Measurements from ENCODE around the gene ZNF217.
"Not testable (repeated sequence)": the region's sequence is repeated elsewhere in the genome, so short reads cannot be mapped to it uniquely, and the experiment has no call there.

ZNF217 gene

GRCh38 chr20:53582251-53582570 is 11.4 kb downstream of the ZNF217 start:
- DNase-seq (ENCODE audit: low read depth): no peak

DNA sequence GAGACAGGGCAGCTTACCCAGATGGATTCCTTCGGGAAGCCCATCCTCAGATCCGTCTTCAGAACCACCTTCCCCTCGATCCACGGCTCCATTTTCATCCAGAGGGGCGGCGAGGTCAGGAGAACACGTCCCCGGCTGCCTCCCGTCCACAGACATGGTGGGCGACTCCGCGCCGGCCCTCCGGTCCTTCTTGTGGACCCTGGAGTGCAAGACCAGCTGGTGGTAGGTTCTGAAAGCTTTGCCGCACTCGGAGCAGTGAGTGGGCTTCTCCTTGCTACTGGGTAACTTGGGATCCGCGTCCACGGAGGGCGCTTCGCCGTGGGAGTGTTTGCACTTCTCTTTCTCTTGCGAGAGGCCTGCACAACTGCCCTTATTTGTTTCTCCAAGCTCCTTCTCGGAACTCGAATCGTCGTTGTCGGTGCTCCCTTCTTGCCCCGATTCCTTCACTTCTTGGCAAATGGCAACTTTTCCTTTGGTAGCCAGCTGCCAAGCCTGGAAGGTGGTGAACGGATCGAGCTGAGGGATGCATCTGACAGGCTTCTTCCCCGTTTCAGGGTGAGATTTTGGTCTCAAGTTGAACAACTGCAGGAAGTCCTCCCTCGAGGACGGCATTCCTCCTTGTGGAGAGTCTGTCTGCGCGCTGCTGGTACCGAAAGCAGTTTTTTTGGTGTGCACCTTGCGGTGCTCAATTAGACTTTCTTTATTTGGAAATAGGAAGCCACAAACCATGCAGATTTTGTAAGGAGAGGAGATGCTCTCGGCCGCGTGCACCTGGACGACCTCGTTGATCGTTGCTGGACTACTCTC is 12.0 kb downstream of the ZNF217 start:
- no peak for DNase-seq (ENCODE audit: low read depth)

DNA sequence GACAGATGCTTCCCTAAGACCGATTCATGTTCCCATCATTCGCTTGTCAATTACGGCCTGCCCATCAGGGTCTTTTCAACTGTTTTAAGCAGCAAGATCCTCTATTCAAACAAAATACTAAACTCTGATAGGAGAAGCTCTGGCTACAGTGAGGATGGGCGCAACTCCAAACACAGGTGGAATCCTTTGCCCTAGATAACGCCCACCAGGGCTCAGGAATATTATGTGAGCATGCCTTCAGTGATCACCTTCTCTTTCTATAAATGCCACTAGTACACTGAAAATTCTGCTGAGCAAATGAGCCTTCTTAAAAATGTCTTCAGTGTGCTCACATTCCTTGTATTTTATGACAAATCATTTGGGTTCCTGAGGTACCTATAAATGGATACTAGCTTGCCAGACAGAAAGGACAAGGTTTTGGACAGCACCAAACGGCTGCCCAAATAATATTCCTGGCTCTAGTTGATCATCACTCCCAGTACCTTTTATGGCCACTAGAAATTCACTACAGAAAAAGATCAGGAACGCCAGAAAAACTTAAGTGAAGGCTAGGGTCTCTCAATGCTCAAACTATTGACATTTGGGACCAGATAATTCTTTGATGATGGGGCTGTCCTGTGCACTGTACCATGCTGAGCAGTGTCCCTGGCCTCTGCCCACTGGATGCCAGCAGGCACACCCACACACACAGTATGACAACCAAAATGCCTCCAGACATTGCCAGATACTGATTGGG is 13.1 kb downstream of the ZNF217 start:
- DNase-seq (ENCODE audit: low read depth): no peak

DNA sequence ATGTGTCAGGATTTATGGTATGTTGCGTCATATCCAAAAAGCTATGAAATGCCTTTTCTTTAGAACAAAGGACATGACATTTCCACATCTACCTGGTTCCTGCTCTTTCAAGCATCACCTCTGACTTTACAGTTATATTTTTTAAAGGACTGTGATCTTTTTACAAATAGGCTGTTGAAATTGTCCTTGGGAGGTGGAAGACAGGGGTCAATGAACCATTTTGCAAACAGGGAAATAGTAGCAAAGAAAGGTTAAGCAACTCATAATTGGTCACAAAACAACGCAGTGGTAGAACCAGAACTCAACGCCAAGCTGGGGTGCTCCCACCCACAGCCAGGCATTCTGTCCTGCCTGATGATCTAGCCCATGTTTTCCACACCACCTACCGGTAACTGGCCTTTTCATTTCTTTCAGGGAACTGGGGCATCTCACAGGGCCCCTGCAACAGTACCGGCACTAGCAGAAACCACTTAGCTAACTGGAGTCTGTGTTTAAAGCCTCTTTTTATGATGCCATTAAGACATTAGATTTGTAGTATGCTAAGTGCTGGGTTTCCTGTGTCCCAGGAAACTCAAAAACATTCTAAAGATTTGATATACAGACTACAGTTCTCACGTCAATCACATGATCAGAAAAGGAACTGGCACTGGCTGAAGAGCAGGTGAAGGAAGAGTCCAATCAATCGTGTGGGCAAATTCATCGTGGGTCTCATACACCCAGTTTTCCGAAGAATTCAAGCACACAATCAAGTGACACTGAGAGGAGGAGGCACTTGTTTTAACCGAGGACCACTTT is 13.9 kb downstream of the ZNF217 start:
- DNase-seq (ENCODE audit: low read depth): peak; percentile 72

DNA sequence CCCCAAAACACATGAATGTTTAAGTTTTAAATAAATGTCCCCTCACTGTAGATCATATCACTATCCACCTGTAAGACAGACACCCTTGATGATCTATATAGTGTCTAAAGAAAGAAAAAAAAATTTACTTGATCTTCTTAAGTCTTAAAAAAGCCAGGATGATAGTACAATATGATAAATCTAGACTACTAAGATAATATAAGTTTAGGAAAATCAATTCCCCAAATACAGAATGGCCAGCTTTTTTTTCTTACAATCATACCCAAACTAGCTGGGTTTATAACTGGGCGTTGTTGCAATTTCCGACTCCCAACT is 14.4 kb downstream of the ZNF217 start:
- DNase-seq (ENCODE audit: low read depth): no peak

DNA sequence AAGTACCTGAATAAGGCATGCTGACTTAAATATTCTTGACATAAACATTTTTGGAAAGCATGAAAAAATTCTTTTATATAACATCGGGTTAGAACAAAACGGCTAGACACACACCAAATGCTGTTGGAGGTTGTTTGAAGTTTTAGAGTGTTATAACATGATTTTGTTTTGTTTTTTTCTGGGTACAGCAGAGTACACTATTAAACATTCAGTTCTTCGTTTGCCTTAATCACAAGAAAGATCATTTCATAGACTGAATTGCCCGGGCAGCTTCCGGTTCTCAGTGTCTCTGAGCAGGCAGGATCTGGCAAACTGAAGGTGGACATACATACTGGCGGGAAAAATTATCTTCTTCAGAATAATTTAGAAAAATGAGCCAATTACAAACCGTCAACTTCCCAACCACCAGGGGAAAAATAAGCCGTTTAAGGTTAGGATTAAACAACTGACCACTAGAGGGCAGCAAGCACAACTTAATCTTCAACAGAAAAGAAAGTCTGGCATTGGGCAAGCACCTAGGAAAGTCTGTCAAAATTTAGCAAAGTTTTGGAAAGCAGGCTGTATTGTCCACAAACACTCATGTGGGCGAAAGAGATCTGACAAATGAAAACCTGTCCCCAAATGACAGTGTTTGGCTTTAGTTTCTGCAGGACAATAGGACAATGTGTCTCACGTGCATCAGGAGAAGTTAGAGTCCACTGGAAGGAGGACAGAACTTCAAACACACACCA is 15.0 kb downstream of the ZNF217 start:
- peak; percentile 81 for DNase-seq (ENCODE audit: low read depth)

DNA sequence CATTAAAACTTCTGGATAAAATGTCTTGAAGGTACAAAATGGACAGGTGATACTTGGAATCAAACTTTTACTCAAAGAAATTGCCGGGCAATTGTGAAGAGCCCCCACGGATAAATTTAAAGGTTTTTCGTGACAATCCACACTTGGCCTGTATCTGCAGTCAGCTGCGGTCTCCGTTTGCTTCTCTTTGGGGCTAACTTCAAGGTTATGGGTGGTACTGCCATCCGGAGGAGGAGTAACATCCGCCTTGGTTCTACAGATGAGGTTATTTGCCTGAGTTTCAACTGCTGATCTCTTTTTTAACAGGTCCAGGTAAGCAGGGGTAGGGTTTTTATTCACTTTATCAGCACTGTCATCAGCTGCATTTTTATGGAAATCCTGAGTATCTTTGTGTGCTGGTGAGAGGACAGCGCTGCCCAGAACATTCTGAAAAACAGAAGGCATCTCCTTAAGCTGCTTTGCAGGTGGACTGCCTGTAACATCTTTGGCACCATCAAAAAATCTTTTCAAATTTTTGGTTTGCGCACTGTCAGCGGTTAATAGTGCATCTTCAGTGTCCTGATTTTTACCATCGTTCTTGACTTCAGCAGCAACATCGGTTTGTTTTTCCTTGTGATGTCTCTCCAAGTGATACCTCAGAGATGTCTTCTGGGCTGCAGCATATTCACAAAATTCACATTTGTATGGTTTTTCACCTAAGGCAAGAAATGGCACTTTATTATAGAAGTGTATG is 16.9 kb downstream of the ZNF217 start:
- DNase-seq (ENCODE audit: low read depth): no peak

GRCh38 chr20:53576195-53576580 is 17.5 kb downstream of the ZNF217 start:
- DNase-seq (ENCODE audit: low read depth): no peak

GRCh38 chr20:53575481-53576194 is 18.0 kb downstream of the ZNF217 start:
- no peak for DNase-seq (ENCODE audit: low read depth)

DNA sequence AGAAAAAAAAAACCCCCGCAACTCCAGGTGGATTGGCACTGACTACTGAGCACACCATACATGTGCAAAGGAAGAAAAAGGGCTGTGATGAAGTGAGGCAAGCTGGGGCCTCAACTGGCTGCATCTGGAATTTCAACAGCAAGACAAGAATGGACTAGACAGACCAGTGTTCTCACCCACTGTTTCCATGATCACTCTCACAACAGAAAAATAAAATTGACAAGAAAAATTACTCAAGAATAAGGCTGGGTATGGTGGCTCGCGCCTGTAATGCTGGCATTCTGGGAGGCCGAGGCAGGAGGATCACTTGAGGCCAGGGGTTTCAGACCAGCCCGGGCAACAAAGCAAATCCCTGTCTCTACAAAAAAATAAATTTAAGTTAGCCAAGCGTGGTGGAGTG is 18.8 kb downstream of the ZNF217 start:
- DNase-seq (ENCODE audit: low read depth): no peak

GRCh38 chr20:53574259-53574789 is 19.3 kb downstream of the ZNF217 start:
- no peak for DNase-seq (ENCODE audit: low read depth)

DNA sequence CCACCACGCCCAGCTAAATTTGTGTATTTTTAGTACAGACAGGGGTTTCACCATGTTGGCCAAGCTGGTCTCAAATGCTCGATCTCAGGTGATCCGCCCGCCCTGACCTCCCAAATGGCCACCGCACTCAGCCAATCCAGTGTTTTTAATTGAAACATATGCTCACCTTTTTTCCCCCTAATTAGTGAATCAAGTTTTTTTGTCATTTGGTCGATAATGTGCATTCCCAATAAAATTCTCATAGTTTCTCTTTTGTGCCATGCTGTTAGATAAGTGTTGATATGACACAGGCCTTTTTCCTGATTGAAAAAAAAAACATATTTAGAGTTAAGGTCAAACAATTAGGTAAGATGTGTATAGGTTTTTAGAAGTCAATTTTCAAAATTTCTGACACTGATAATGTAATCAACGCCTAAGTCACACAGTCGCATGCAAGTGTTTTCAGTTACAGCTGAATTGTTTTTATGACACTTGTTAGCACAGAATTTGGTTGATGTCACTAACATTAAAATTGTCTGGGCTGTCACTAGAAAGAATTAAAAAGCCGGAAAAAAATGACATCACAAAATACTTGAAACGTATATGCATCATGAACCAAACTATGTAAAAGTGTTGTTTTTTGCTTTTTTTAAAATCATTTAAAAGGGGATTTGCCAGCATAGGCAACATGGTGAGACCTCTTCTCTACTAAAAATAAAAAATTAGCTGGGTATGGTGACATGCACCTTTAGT is 21.9 kb downstream of the ZNF217 start:
- no peak for DNase-seq (ENCODE audit: low read depth)

- DNase-seq (ENCODE audit: low read depth): no peak
Observed at GRCh38 chr20:53570446-53571276, 23.0 kb downstream of the ZNF217 start.

GRCh38 chr20:53569606-53570307 is 23.9 kb downstream of the ZNF217 start:
- DNase-seq (ENCODE audit: low read depth): no peak

DNA sequence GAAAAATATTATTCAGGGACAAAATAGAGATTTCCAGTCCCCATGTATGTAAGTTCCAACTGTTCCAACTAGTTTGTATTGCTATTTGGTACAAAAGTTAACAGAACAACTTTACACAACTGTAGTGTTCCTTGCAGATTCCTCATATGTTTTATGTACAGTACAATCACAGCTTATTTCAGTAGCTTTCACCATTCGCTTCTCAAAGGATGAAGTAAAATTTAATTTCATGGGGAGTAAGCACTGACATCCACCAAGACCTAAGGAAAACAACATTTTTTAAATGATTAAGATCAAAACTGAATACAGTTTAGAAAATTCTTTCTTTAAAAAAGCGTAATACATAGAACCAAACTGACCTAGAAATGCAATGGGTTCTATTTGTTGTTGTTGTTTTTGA is 24.6 kb downstream of the ZNF217 start:
- DNase-seq (ENCODE audit: low read depth): no peak

GRCh38 chr20:53568351-53568750 is 25.3 kb downstream of the ZNF217 start:
- DNase-seq (ENCODE audit: low read depth): no peak

- DNase-seq (ENCODE audit: low read depth): no peak
Observed at GRCh38 chr20:53567379-53567917, 26.2 kb downstream of the ZNF217 start.

GRCh38 chr20:53566623-53567022 is 27.0 kb downstream of the ZNF217 start:
- DNase-seq (ENCODE audit: low read depth): not testable (repeated sequence)

All from fibroblast of gingiva (primary cell).